Activated CD8-positive, alpha-beta memory T cell treated with anti-CD3 and anti-CD28 coated beads, Interleukin-2, amount 10 ng/mL, durations not matched to agents 7 days and 5 days (primary cell): ENCODE measurements around the gene PLOD3. TPM values are rescaled to one million over a fixed set of nuclear protein-coding genes. Genes with fewer than 3 reads are reported as not detected.

ENCODE experiments used
- ATAC-seq: fragments of 150-1000 bp; cut with Tn5 transposase; one replicate; pipeline ENCODE4 v1.10.0; 2021; ENCODE audit warnings: moderate library complexity
- CTCF ChIA-PET: fragments of 350-600 bp; sonication (Branson Sonifier 250); formaldehyde crosslinking; loops from one replicate; lab custom pipeline; 2021; ENCODE audit warnings: antibody characterized with exemption; lab: Charles Lee
- DNase-seq: peaks from one replicate; pipeline ENCODE4 v3.0.0-alpha.2; 2020
- H3K27ac Mint-ChIP-seq: one replicate; pipeline ENCODE4 v1.8.0; 2021; ENCODE audit warnings: mild to moderate bottlenecking, mixed read lengths
- H3K27me3 Mint-ChIP-seq: one replicate; pipeline ENCODE4 v1.8.0; 2021; ENCODE audit warnings: mixed read lengths
- H3K36me3 Mint-ChIP-seq: one replicate; pipeline ENCODE4 v1.8.0; 2021; ENCODE audit warnings: mild to moderate bottlenecking, mixed read lengths
- H3K4me1 Mint-ChIP-seq: one replicate; pipeline ENCODE4 v1.8.0; 2021; ENCODE audit warnings: mixed read lengths
- H3K4me3 Mint-ChIP-seq: one replicate; pipeline ENCODE4 v1.8.0; 2021; ENCODE audit warnings: mild to moderate bottlenecking, moderate library complexity, mixed read lengths
- H3K9me3 Mint-ChIP-seq: one replicate; pipeline ENCODE4 v1.8.0; 2022; ENCODE audit warnings: low read depth, mixed read lengths
- microRNA-seq: library from miRNA; unstranded; fragments of <30 nt; microRNA quantifications from one replicate; pipeline ENCODE4 v1.2.0, GENCODE V29; 2022
- total RNA-seq, 2 experiments: library from RNA; stranded (reverse); gene quantifications; one replicate each; pipeline ENCODE4 v1.2.3, GENCODE V29; 2021

The PLOD3 gene
- total RNA-seq, 2 experiments from 2014 or later: 41.6 to 42.3 TPM

GRCh38 chr7:101162551-101163278 lies 54.7 kb downstream of the PLOD3 start:
- Mint-ChIP-seq H3K27me3 (peaks cover 38% of the 10 kb centered on the region), H3K27ac (no peak overlapping the region), H3K4me1 (peaks cover 23% of the 10 kb centered on the region), H3K4me3 (peak overlapping the region; percentile 74), H3K9me3 (no peaks in the 10 kb centered on the region), H3K36me3 (peaks cover 7% of the 10 kb centered on the region)
- CTCF ChIA-PET: interaction anchor here (0.8 to 5.2 kb wide), 3 partner anchors 8 to 18 kb away, joined by 3 to 39 read pairs (median 16); partner anchors contain the start of gene AP1S1
- ATAC-seq (peak; percentile 20), DNase-seq (no peak)

GRCh38 chr7:101161692-101162471 lies 55.5 kb downstream of the PLOD3 start:
- Mint-ChIP-seq H3K4me1 (peaks cover 18% of the 10 kb centered on the region), H3K36me3 (peaks cover 8% of the 10 kb centered on the region), H3K27me3 (peaks cover 29% of the 10 kb centered on the region), H3K9me3 (no peaks in the 10 kb centered on the region), H3K4me3 (peak overlapping the region; percentile 74), H3K27ac (no peak overlapping the region)
- DNase-seq (no peak), ATAC-seq (no peak)
- CTCF ChIA-PET: interaction anchor here (4.3 to 5.2 kb wide), 2 partner anchors 12 to 18 kb away, joined by 16 to 39 read pairs; no protein-coding TSS in a partner anchor

GRCh38 chr7:101160910-101161309 lies 56.5 kb downstream of the PLOD3 start:
- peaks cover 22% of the 10 kb centered on the region for H3K27me3 Mint-ChIP-seq
- CTCF ChIA-PET: interaction anchor here (4.3 to 9.1 kb wide), 2 partner anchors 13 to 18 kb away, joined by 16 to 90 read pairs; no protein-coding TSS in a partner anchor
- peaks cover 14% of the 10 kb centered on the region for H3K4me1 Mint-ChIP-seq
- H3K27ac Mint-ChIP-seq: no peak overlapping the region
- peaks cover 10% of the 10 kb centered on the region for H3K36me3 Mint-ChIP-seq
- ATAC-seq (no peak), DNase-seq (no peak)
- no peaks in the 10 kb centered on the region for H3K9me3 Mint-ChIP-seq
- H3K4me3 Mint-ChIP-seq: no peak overlapping the region

- Mint-ChIP-seq H3K27me3 (peaks cover 13% of the 10 kb centered on the region), H3K27ac (no peak overlapping the region), H3K4me1 (peaks cover 11% of the 10 kb centered on the region), H3K4me3 (no peak overlapping the region), H3K36me3 (peaks cover 10% of the 10 kb centered on the region), H3K9me3 (no peaks in the 10 kb centered on the region)
- no peak for DNase-seq
- CTCF ChIA-PET: interaction anchor here (4.3 to 9.1 kb wide), 2 partner anchors 14 to 17 kb away, joined by 16 to 90 read pairs; no protein-coding TSS in a partner anchor
- ATAC-seq: no peak
These were observed 57.4 kb downstream of the PLOD3 start for GRCh38 chr7:101159696-101160674.

- Mint-ChIP-seq H3K9me3 (no peaks in the 10 kb centered on the region), H3K27me3 (peaks cover 10% of the 10 kb centered on the region), H3K4me1 (peaks cover 9% of the 10 kb centered on the region), H3K4me3 (no peak overlapping the region), H3K36me3 (peaks cover 10% of the 10 kb centered on the region), H3K27ac (no peak overlapping the region)
- CTCF ChIA-PET: interaction anchor here (0.6 to 9.1 kb wide), 9 partner anchors 9 to 328 kb away, joined by 3 to 90 read pairs (median 4); partner anchors contain the start of gene VGF
- DNase-seq (no peak), ATAC-seq (no peak)
These were observed 60.4 kb downstream of the PLOD3 start for GRCh38 chr7:101156866-101157589.

GRCh38 chr7:101156277-101156676 lies 61.1 kb downstream of the PLOD3 start:
- peaks cover 11% of the 10 kb centered on the region for H3K27me3 Mint-ChIP-seq

More at GRCh38 chr7:101156277-101156676, 61.1 kb downstream of the PLOD3 start:
- Mint-ChIP-seq H3K4me3 (no peak overlapping the region), H3K4me1 (peaks cover 9% of the 10 kb centered on the region), H3K27ac (no peak overlapping the region), H3K9me3 (no peaks in the 10 kb centered on the region), H3K36me3 (peaks cover 8% of the 10 kb centered on the region)
- CTCF ChIA-PET: interaction anchor here (0.6 to 9.1 kb wide), 7 partner anchors 9 to 328 kb away, joined by 3 to 90 read pairs (median 4); no protein-coding TSS in a partner anchor
- no peak for DNase-seq
- no peak for ATAC-seq

Small RNA genes within 50 kb of the gene (microRNA-seq; reads per million reads assigned to microRNA genes)
- not detected for gene MIR4653

Other genes starting within 250 kb of the PLOD3 start
- under 1 TPM; 0.64 to 0.68 TPM for gene MUC12, start 248.0 kb downstream of the PLOD3 start, total RNA-seq
- gene MUC17, start 197.5 kb downstream of the PLOD3 start, total RNA-seq: not detected
- 100 to 1,000 TPM in 1 of 2 experiments, 10 to 100 TPM in 1; 68.2 to 110 TPM for gene TRIM56, start 132.1 kb downstream of the PLOD3 start, total RNA-seq
- gene SERPINE1, start 90.5 kb downstream of the PLOD3 start, total RNA-seq: 1 to 10 TPM in 1 of 2 experiments, under 1 TPM in 1; 0.29 to 1.2 TPM
- gene AP1S1, start 63.1 kb downstream of the PLOD3 start, total RNA-seq: 10 to 100 TPM; 49.9 to 51.7 TPM
- under 1 TPM; 0.44 to 0.66 TPM for gene VGF, start 52.0 kb downstream of the PLOD3 start, total RNA-seq
- gene NAT16, start 37.3 kb downstream of the PLOD3 start, total RNA-seq: not detected
- not detected for gene MOGAT3, start 16.5 kb downstream of the PLOD3 start, total RNA-seq
- gene ZNHIT1, start 584 bp upstream of the PLOD3 start, total RNA-seq: 10 to 100 TPM; 56.6 to 57.1 TPM
- gene CLDN15, start 20.2 kb upstream of the PLOD3 start, total RNA-seq: 10 to 100 TPM; 21.6 TPM
- 100 to 1,000 TPM in 1 of 2 experiments, 10 to 100 TPM in 1; 86.7 to 117 TPM for gene FIS1, start 27.5 kb upstream of the PLOD3 start, total RNA-seq
- gene IFT22, start 104.2 kb upstream of the PLOD3 start, total RNA-seq: 1 to 10 TPM; 4.7 to 4.8 TPM
- gene COL26A1, start 145.3 kb upstream of the PLOD3 start, total RNA-seq: not detected